ENCODE measurements around the gene AKAP10.
A peak's percentile ranks its signal among the peaks of the same experiment; 100 is the strongest.
"Not testable (repeated sequence)": the region's sequence is repeated elsewhere in the genome, so short reads cannot be mapped to it uniquely, and the experiment has no call there.

The AKAP10 gene

GRCh38 chr17:19978209-19978802 is 678 bp upstream of the AKAP10 start:
- H3K4me3 ChIP-seq (ENCODE audit: low read length), result peak overlapping the region; percentile 59
- TF ChIP-seq, protein P1, sequence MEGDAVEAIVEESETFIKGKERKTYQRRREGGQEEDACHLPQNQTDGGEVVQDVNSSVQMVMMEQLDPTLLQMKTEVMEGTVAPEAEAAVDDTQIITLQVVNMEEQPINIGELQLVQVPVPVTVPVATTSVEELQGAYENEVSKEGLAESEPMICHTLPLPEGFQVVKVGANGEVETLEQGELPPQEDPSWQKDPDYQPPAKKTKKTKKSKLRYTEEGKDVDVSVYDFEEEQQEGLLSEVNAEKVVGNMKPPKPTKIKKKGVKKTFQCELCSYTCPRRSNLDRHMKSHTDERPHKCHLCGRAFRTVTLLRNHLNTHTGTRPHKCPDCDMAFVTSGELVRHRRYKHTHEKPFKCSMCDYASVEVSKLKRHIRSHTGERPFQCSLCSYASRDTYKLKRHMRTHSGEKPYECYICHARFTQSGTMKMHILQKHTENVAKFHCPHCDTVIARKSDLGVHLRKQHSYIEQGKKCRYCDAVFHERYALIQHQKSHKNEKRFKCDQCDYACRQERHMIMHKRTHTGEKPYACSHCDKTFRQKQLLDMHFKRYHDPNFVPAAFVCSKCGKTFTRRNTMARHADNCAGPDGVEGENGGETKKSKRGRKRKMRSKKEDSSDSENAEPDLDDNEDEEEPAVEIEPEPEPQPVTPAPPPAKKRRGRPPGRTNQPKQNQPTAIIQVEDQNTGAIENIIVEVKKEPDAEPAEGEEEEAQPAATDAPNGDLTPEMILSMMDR (conservative IDR thresholded peaks at IDR 0.05; ENCODE audit: low read depth, low read length), result no peak
- no peak for DNase-seq (ENCODE audit: low read depth)

DNA sequence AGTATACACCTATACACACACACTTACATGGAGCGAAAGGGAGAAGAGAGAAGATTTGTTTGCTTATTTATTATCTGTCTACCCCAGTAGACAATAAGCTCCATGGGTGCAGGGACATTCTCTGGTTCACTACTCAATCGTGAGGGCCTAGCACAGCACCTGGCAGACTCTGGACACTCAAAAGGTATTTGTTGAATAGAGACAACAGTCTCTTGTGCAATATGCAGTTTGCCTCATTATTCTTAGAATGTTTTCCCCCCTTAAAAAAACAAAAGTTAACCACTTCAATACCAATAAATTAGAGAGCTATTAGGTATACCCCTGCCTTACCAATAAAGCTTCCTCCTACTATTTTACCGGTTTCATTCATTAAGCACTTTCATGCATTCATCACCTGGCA is 2.0 kb downstream of the AKAP10 start:
- no peak for DNase-seq (ENCODE audit: low read depth)
- TF ChIP-seq, protein P1 (conservative IDR thresholded peaks at IDR 0.05; ENCODE audit: low read depth, low read length), result no peak
- no peak overlapping the region for H3K4me3 ChIP-seq (ENCODE audit: low read length)

GRCh38 chr17:19973156-19973555 is 4.5 kb downstream of the AKAP10 start:
- TF ChIP-seq, protein P1 (conservative IDR thresholded peaks at IDR 0.05; ENCODE audit: low read depth, low read length), result no peak
- H3K4me3 ChIP-seq (ENCODE audit: low read length), result no peak overlapping the region
- no peak for DNase-seq (ENCODE audit: low read depth)

DNA sequence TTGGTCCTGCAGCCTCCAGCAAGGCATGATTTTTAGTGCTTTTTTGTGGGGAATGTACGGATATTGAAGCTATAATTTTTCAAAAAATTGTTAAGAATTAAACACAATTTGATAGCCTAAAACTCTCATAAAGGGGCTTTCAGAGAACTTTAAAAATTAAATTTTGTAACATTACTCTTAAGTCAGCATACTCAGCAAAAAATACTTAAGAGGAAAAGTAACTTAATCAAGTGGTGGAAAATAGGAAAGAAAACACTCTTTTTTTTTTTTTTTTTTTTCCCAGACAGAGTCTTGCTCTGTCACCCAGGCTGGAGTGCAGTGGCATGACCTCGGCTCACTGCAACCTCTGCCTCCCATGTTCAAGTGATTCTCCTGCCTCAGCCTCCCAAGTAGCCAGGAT is 14.7 kb downstream of the AKAP10 start:
- DNase-seq (ENCODE audit: low read depth); H3K4me3 ChIP-seq (ENCODE audit: low read length): not testable (repeated sequence)

- TF ChIP-seq, protein P1 (conservative IDR thresholded peaks at IDR 0.05; ENCODE audit: low read depth, low read length), result no peak
- no peak overlapping the region for H3K4me3 ChIP-seq (ENCODE audit: low read length)
- peak; percentile 63 for DNase-seq (ENCODE audit: low read depth)
Measured at GRCh38 chr17:19958023-19958422, 19.6 kb downstream of the AKAP10 start.

DNA sequence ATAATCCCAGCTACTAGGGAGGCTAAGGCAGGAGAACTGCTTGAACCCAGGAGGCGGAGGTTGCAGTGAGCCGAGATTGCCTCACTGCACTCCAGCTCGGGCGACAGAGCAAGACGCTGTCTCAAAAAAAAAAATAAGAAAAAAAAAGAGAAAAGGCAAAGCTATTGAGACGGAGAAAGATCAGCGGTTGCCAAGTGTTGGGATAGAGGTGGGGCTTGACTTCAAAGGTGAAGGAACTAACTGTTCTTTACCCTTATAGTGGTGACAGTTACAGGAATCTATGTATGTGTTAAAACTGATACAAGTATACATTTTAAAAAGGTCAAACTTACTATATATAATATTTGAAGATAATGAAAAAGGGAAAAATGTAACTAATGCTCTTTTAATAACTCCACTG is 22.5 kb downstream of the AKAP10 start:
- TF ChIP-seq, protein P1 (conservative IDR thresholded peaks at IDR 0.05; ENCODE audit: low read depth, low read length), result no peak
- no peak for DNase-seq (ENCODE audit: low read depth)
- no peak overlapping the region for H3K4me3 ChIP-seq (ENCODE audit: low read length)

- DNase-seq (ENCODE audit: low read depth); H3K4me3 ChIP-seq (ENCODE audit: low read length): not testable (repeated sequence)
Measured at GRCh38 chr17:19951411-19951810, 26.2 kb downstream of the AKAP10 start.

- H3K4me3 ChIP-seq (ENCODE audit: low read length); DNase-seq (ENCODE audit: low read depth): not testable (repeated sequence)
Measured at GRCh38 chr17:19950624-19951195, 26.9 kb downstream of the AKAP10 start.

Measured in retinal pigment epithelial cell (primary cell).